HepG2 (cell line): ENCODE data around the gene MX2. TPM values are rescaled to one million over a fixed set of nuclear protein-coding genes. Genes with fewer than 3 reads are reported as not detected.

ENCODE experiments used
- ATAC-seq: fragments of 200-7000 bp; cut with Tn5 transposase; 3 replicates; pipeline ENCODE4 v1.9.1; 2020; ENCODE audit warnings: mild to moderate bottlenecking, moderate library complexity
- BruUV-seq: library from RNA; stranded (reverse); fragments of 400-500 nt; replicated peaks from 2 replicates; lab custom pipeline; 2021; lab: Mats Ljungman, UMichigan
- CTCF ChIA-PET: fragments of 300-600 bp; formaldehyde crosslinking; extraction: SDS; loops from one replicate; lab custom pipeline; 2021; ENCODE audit warnings: low total read pairs, inconsistent platforms, low intra/inter-chr PET ratio; lab: Yijun Ruan, JAX
- POLR2A ChIA-PET: fragments of 350-600 bp; sonication (Branson Sonifier 250); formaldehyde crosslinking; loops from one replicate; lab custom pipeline; 2020; ENCODE audit warnings: antibody characterized with exemption, inconsistent platforms; lab: Yijun Ruan, JAX
- DNase-seq: peaks from one replicate; pipeline ENCODE4 v3.0.0-alpha.2; 2015; ENCODE audit warnings: low spot score
- FAIRE-seq: peaks from 3 replicates; lab custom pipeline; 2011; peaks lifted over from hg19 to GRCh38; lab: Jason Lieb, UNC
- H2AFZ ChIP-seq: one replicate; pipeline ENCODE4 v1.6.1; 2011; ENCODE audit warnings: low read length, inconsistent platforms
- H3K27ac ChIP-seq: fragments of 300-600 bp; 3 replicates; pipeline ENCODE4 v1.8.0; 2011; ENCODE audit warnings: mixed run types, mild to moderate bottlenecking, mixed read lengths, low read length, inconsistent platforms; ENCODE audit not compliant: insufficient read depth; ENCODE audit errors: extremely low read length
- H3K27me3 ChIP-seq, 2 experiments: fragments of 200-600 bp in 1 of 2; 2 replicates in 1 of 2; 3 replicates in 1 of 2; pipeline versions ENCODE4 v1.6.0 to v1.8.0; 2011; ENCODE audit warnings: low read length in 2 of 2, mild to moderate bottlenecking in 2 of 2, moderate library complexity in 2 of 2, inconsistent platforms in 1 of 2; ENCODE audit not compliant: insufficient read depth in 2 of 2, control insufficient read depth in 1 of 2
- H3K36me3 ChIP-seq, 2 experiments: fragments of 200-600 bp in 1 of 2; replicated peaks in 1 of 2; 2 replicates in 1 of 2; 3 replicates in 1 of 2; pipeline versions ENCODE4 v1.5.1 to v1.8.0; 2011; ENCODE audit warnings: low read length in 2 of 2, inconsistent platforms in 1 of 2; ENCODE audit not compliant: insufficient read depth in 2 of 2, control insufficient read depth in 1 of 2
- H3K4me1 ChIP-seq: 2 replicates; pipeline ENCODE4 v1.5.1; 2012; ENCODE audit warnings: low read length, inconsistent platforms; ENCODE audit not compliant: insufficient read depth
- H3K4me2 ChIP-seq: 2 replicates; pipeline ENCODE4 v1.6.0; 2011; ENCODE audit warnings: low read depth, low read length, inconsistent platforms
- H3K4me3 ChIP-seq, 3 experiments: fragments of 200-600 bp in 1 of 3; sonication (generic), shearing (Covaris generic) in 1 of 3; replicated peaks in 1 of 3; 2 replicates each; pipeline ENCODE4 v1.5.1; 2011 to 2016; ENCODE audit warnings: low read length in 3 of 3, inconsistent platforms in 2 of 3, low read depth in 2 of 3, mild to moderate bottlenecking in 2 of 3, control low read depth in 1 of 3, mixed read lengths in 1 of 3; ENCODE audit not compliant: insufficient read depth in 1 of 3
- H3K79me2 ChIP-seq: one replicate; pipeline ENCODE4 v1.6.1; 2011; ENCODE audit warnings: low read length, inconsistent platforms; ENCODE audit not compliant: insufficient read depth
- H3K9ac ChIP-seq: 2 replicates; pipeline ENCODE4 v1.6.0; 2011; ENCODE audit warnings: mild to moderate bottlenecking, low read depth, low read length, inconsistent platforms; ENCODE audit not compliant: insufficient read depth
- H3K9me3 ChIP-seq: 2 replicates; pipeline ENCODE4 v1.5.1; 2012; ENCODE audit warnings: mild to moderate bottlenecking, low read length
- H4K20me1 ChIP-seq: 2 replicates; pipeline ENCODE4 v1.6.0; 2011; ENCODE audit warnings: inconsistent platforms, mild to moderate bottlenecking, low read length, moderate library complexity; ENCODE audit not compliant: insufficient read depth
- CEBPB ChIP-seq: IDR thresholded peaks from 2 replicates; pipeline ENCODE4 v1.6.1; 2011; ENCODE audit warnings: low read depth, low read length, improper control_type of control experiment, borderline replicate concordance
- WGBS: methylation state at CpG from one replicate; pipeline ENCODE4 v1.1.6; 2017; ENCODE audit warnings: low lambda C conversion rate; 5-methylcytosine and 5-hydroxymethylcytosine counted together
- in situ Hi-C: cut with HindIII; loops from 2 replicates; pipeline ENCODE4 v1.10.0; 2017; ENCODE audit warnings: low pct_unique_long_range_greater_than_20kb; ENCODE audit not compliant: extremely low pct_ligation_motif_present
- intact Hi-C: fragments of 100-400 bp; cut with micrococcal nuclease; formaldehyde crosslinking; loops from one replicate; pipeline ENCODE4 v1.10.0; 2022; ENCODE audit not compliant: unreplicated experiment
- polyA plus RNA-seq, 8 experiments: library from polyadenylated mRNA; depleted of rRNA in 3 of 8; stranded (reverse) in 7 of 8; unstranded in 1 of 8; fragments of >200 nt; fragmentation: Illumina TruSeq in 4 of 8; extraction: Trizol in 4 of 8; gene quantifications; 2 replicates each; pipeline versions ENCODE4 v1.2.1 to v1.2.3, GENCODE V29; 2011 to 2016; ENCODE audit warnings: low read depth in 4 of 8, missing spikeins in 1 of 8, mixed read lengths in 1 of 8; ENCODE audit not compliant: insufficient read depth in 1 of 8
- total RNA-seq, 5 experiments: library from RNA; depleted of rRNA; stranded (reverse); fragments of >200 nt; fragmentation: Illumina TruSeq; extraction: Trizol; gene quantifications; 2 replicates each; pipeline ENCODE4 v1.2.3, GENCODE V29; 2016; ENCODE audit warnings: low read depth in 1 of 5
- TF ChIP-seq, protein P1 (sequence below): sonication (generic); formaldehyde crosslinking; IDR thresholded peaks from 2 replicates; pipeline ENCODE4 v1.4.0; 2020; ENCODE audit warnings: missing genetic modification reagents, borderline replicate concordance

The MX2 gene
- total and polyA plus RNA-seq, 2 of the 13 experiments (the other 11 are each of a cell fraction or from before 2014, with no cell fraction given) = 24.0 to 35.7 TPM

- FAIRE-seq (no peak), ATAC-seq (no peak), DNase-seq (no peak)
- H4K20me1 ChIP-seq = no peaks in the 10 kb centered on the region
- H3K36me3 ChIP-seq = no peaks in the 10 kb centered on the region
- H3K27ac ChIP-seq = no peak overlapping the region
- POLR2A ChIA-PET = no interaction called here
- H3K4me1 ChIP-seq = no peaks in the 10 kb centered on the region
- no TSS peak for BruUV-seq
- H3K27me3 ChIP-seq = no peaks in the 10 kb centered on the region
- WGBS = 69% methylated on average over 16 of the region's 16 CpGs
- H3K9me3 ChIP-seq = no peaks in the 10 kb centered on the region
- TF ChIP-seq, protein P1, sequence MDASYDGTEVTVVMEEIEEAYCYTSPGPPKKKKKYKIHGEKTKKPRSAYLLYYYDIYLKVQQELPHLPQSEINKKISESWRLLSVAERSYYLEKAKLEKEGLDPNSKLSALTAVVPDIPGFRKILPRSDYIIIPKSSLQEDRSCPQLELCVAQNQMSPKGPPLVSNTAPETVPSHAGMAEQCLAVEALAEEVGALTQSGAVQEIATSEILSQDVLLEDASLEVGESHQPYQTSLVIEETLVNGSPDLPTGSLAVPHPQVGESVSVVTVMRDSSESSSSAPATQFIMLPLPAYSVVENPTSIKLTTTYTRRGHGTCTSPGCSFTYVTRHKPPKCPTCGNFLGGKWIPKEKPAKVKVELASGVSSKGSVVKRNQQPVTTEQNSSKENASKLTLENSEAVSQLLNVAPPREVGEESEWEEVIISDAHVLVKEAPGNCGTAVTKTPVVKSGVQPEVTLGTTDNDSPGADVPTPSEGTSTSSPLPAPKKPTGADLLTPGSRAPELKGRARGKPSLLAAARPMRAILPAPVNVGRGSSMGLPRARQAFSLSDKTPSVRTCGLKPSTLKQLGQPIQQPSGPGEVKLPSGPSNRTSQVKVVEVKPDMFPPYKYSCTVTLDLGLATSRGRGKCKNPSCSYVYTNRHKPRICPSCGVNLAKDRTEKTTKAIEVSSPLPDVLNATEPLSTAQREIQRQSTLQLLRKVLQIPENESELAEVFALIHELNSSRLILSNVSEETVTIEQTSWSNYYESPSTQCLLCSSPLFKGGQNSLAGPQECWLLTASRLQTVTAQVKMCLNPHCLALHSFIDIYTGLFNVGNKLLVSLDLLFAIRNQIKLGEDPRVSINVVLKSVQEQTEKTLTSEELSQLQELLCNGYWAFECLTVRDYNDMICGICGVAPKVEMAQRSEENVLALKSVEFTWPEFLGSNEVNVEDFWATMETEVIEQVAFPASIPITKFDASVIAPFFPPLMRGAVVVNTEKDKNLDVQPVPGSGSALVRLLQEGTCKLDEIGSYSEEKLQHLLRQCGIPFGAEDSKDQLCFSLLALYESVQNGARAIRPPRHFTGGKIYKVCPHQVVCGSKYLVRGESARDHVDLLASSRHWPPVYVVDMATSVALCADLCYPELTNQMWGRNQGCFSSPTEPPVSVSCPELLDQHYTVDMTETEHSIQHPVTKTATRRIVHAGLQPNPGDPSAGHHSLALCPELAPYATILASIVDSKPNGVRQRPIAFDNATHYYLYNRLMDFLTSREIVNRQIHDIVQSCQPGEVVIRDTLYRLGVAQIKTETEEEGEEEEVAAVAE (CRISPR knock-in tag) = no peak
- 0 out of 2 replicates have a peak, but pooled peaks have one; percentile 10 for TF ChIP-seq CEBPB
- intact Hi-C loops = no loop called here
- no peak overlapping the region for H3K9ac ChIP-seq
- no peak overlapping the region for H3K4me2 ChIP-seq
- H3K4me3 ChIP-seq = no peak overlapping the region
- no peaks in the 10 kb centered on the region for H3K79me2 ChIP-seq
- in situ Hi-C loops = no loop called here
- CTCF ChIA-PET = no interaction called here
- no peak overlapping the region for H2AFZ ChIP-seq
Observed at GRCh38 chr21:41451753-41452676, 90.2 kb downstream of the MX2 start.
